Measurements from ENCODE around the gene HPSE.

Gene HPSE

GRCh38 chr4:83334425-83335241, at the start of gene HPSE:
Gene HPSE, minus strand, starts transcription at chr4:83334848. Its CDS starts 66 bp downstream, at chr4:83334782.
- no peak for DNase-seq (ENCODE audit: low read depth)
- peak within 1 kb of the TSS; percentile 43 for H3K4me3 ChIP-seq (ENCODE audit: low read depth, low read length)
- no peak for TF ChIP-seq CTCF (IDR thresholded peaks at IDR 0.05; ENCODE audit: control insufficient read depth, extremely low read depth, insufficient read depth)

GRCh38 chr4:83382850-83383249, 48.2 kb upstream of the HPSE start:
- H3K4me3 ChIP-seq (ENCODE audit: low read depth, low read length) = no peak overlapping the region
- TF ChIP-seq CTCF (IDR thresholded peaks at IDR 0.05; ENCODE audit: control insufficient read depth, extremely low read depth, insufficient read depth) = no peak
- no peak for DNase-seq (ENCODE audit: low read depth)

GRCh38 chr4:83381173-83381572, 46.5 kb upstream of the HPSE start:
- TF ChIP-seq CTCF (IDR thresholded peaks at IDR 0.05; ENCODE audit: control insufficient read depth, extremely low read depth, insufficient read depth) = no peak
- no peak overlapping the region for H3K4me3 ChIP-seq (ENCODE audit: low read depth, low read length)
- DNase-seq (ENCODE audit: low read depth) = no peak

- no peak overlapping the region for H3K4me3 ChIP-seq (ENCODE audit: low read depth, low read length)
- TF ChIP-seq CTCF (IDR thresholded peaks at IDR 0.05; ENCODE audit: control insufficient read depth, extremely low read depth, insufficient read depth) = no peak
- DNase-seq (ENCODE audit: low read depth) = no peak
Observed at GRCh38 chr4:83378419-83378818, 43.8 kb upstream of the HPSE start.

GRCh38 chr4:83372931-83373330, 38.3 kb upstream of the HPSE start:
- DNase-seq (ENCODE audit: low read depth) = no peak
- H3K4me3 ChIP-seq (ENCODE audit: low read depth, low read length) = no peak overlapping the region
- no peak for TF ChIP-seq CTCF (IDR thresholded peaks at IDR 0.05; ENCODE audit: control insufficient read depth, extremely low read depth, insufficient read depth)

GRCh38 chr4:83371936-83372335, 37.3 kb upstream of the HPSE start:
- no peak for TF ChIP-seq CTCF (IDR thresholded peaks at IDR 0.05; ENCODE audit: control insufficient read depth, extremely low read depth, insufficient read depth)
- no peak for DNase-seq (ENCODE audit: low read depth)

GRCh38 chr4:83371235-83371634, 36.6 kb upstream of the HPSE start:
- no peak for TF ChIP-seq CTCF (IDR thresholded peaks at IDR 0.05; ENCODE audit: control insufficient read depth, extremely low read depth, insufficient read depth)
- no peak for DNase-seq (ENCODE audit: low read depth)
- H3K4me3 ChIP-seq (ENCODE audit: low read depth, low read length) = no peak overlapping the region

More at GRCh38 chr4:83371936-83372335, 37.3 kb upstream of the HPSE start:
- no peak overlapping the region for H3K4me3 ChIP-seq (ENCODE audit: low read depth, low read length)

All from LNCaP clone FGC (cell line).